HCT116 (cell line): Measurements from ENCODE around the gene ADGRD1. TPM values are rescaled to one million over a fixed set of nuclear protein-coding genes. Genes with fewer than 3 reads are reported as not detected.
"Not testable (repeated sequence)": the region's sequence is repeated elsewhere in the genome, so short reads cannot be mapped to it uniquely, and the experiment has no call there.

Experiments used
- ATAC-seq: fragments of 200-7000 bp; cut with Tn5 transposase; 2 replicates; pipeline ENCODE4 v1.9.1; 2020; ENCODE audit warnings: mild to moderate bottlenecking, moderate library complexity
- BruUV-seq: library from RNA; stranded (reverse); fragments of 400-500 nt; replicated peaks from 2 replicates; lab custom pipeline; 2021; lab: Mats Ljungman, UMichigan
- CTCF ChIA-PET: fragments of 300-600 bp; sonication (Branson Sonifier 250); formaldehyde crosslinking; loops from one replicate; lab custom pipeline; 2021; ENCODE audit warnings: antibody characterized with exemption; lab: Charles Lee
- POLR2A ChIA-PET: fragments of 300-600, 350-600 bp; sonication (Branson Sonifier 250); formaldehyde crosslinking; loops from one replicate; lab custom pipeline; 2021; ENCODE audit warnings: antibody characterized with exemption; lab: Charles Lee
- RAD21 ChIA-PET, 2 experiments: fragments of 300-600 bp; sonication (Branson Sonifier 250); formaldehyde crosslinking; loops; one replicate each; lab custom pipeline; 2023; ENCODE audit warnings: low total read pairs in 2 of 2; ENCODE audit not compliant: uncharacterized antibody in 2 of 2, unreplicated experiment in 2 of 2, low non-redundant PET in 1 of 2; lab: Charles Lee
- DNase-seq: peaks from one replicate; pipeline ENCODE4 v3.0.0-alpha.2; 2010; ENCODE audit warnings: low read depth, low spot score
- H2AFZ ChIP-seq: fragments of 200-600 bp; shearing (Covaris generic), sonication (generic); 2 replicates; pipeline ENCODE4 v1.6.1; 2017; ENCODE audit warnings: low read depth, mixed run types, mixed read lengths, antibody characterized with exemption, low read length; ENCODE audit not compliant: poor library complexity, severe bottlenecking
- H3K27ac ChIP-seq: 2 replicates; pipeline ENCODE4 v1.5.1; 2012; ENCODE audit warnings: low read depth, low read length
- H3K27me3 ChIP-seq: fragments of 200-600 bp; sonication (generic); 2 replicates; pipeline ENCODE4 v1.6.1; 2016; ENCODE audit warnings: mixed run types, low read length, mixed read lengths; ENCODE audit not compliant: insufficient read depth
- H3K36me3 ChIP-seq, 2 experiments: fragments of 200-500 bp in 1 of 2; fragments of 200-600 bp in 1 of 2; sonication (Bioruptor generic) in 1 of 2; sonication (generic) in 1 of 2; 2 replicates each; pipeline versions ENCODE4 v1.5.1 to v1.6.1; 2014 to 2016; ENCODE audit warnings: low read length in 2 of 2, inconsistent platforms in 1 of 2, mixed read lengths in 1 of 2, mixed run types in 1 of 2; ENCODE audit not compliant: insufficient read depth in 2 of 2, control insufficient read depth in 1 of 2
- H3K4me1 ChIP-seq, 2 experiments: fragments of 200-600 bp in 1 of 2; sonication (generic) in 1 of 2; 2 replicates each; pipeline versions ENCODE4 v1.5.1 to v1.6.1; 2012 to 2017; ENCODE audit warnings: low read length in 2 of 2, inconsistent platforms in 1 of 2, mild to moderate bottlenecking in 1 of 2, mixed read lengths in 1 of 2, mixed run types in 1 of 2, moderate library complexity in 1 of 2; ENCODE audit not compliant: insufficient read depth in 2 of 2, control insufficient read depth in 1 of 2
- H3K4me2 ChIP-seq: fragments of 200-600 bp; sonication (generic); 2 replicates; pipeline ENCODE4 v1.6.1; 2017; ENCODE audit warnings: mixed run types, low read length, mixed read lengths
- H3K4me3 ChIP-seq, 2 experiments: fragments of 200-600 bp in 1 of 2; sonication (generic) in 1 of 2; replicated peaks in 1 of 2; 2 replicates each; pipeline ENCODE4 v1.5.1; 2011 to 2016; ENCODE audit warnings: low read length in 2 of 2, control low read depth in 1 of 2, low read depth in 1 of 2, mild to moderate bottlenecking in 1 of 2, mixed read lengths in 1 of 2, mixed run types in 1 of 2
- H3K79me2 ChIP-seq: fragments of 200-600 bp; sonication (generic); 2 replicates; pipeline ENCODE4 v1.6.1; 2017; ENCODE audit warnings: mild to moderate bottlenecking, mixed run types, low read length, moderate library complexity, mixed read lengths; ENCODE audit not compliant: insufficient read depth
- H3K9ac ChIP-seq: fragments of 200-600 bp; sonication (generic); 2 replicates; pipeline ENCODE4 v1.6.1; 2016; ENCODE audit warnings: low read length, mixed read lengths
- H3K9me2 ChIP-seq: fragments of 200-600 bp; sonication (generic), shearing (Covaris generic); 2 replicates; pipeline ENCODE4 v1.6.1; 2017; ENCODE audit warnings: mixed run types, mild to moderate bottlenecking, moderate library complexity; ENCODE audit not compliant: insufficient read depth
- H3K9me3 ChIP-seq, 2 experiments: fragments of 200-500 bp in 1 of 2; fragments of 200-600 bp in 1 of 2; sonication (Bioruptor generic) in 1 of 2; sonication (generic) in 1 of 2; 2 replicates each; pipeline ENCODE4 v1.6.1; 2014 to 2017; ENCODE audit warnings: low read length in 2 of 2, mixed read lengths in 2 of 2, inconsistent platforms in 1 of 2, low read depth in 1 of 2, mild to moderate bottlenecking in 1 of 2, mixed run types in 1 of 2, moderate library complexity in 1 of 2; ENCODE audit not compliant: control insufficient read depth in 1 of 2, insufficient read depth in 1 of 2
- H4K20me1 ChIP-seq: fragments of 200-600 bp; sonication (generic), shearing (Covaris generic); 2 replicates; pipeline ENCODE4 v1.6.1; 2017; ENCODE audit warnings: mixed run types, mild to moderate bottlenecking, moderate library complexity; ENCODE audit not compliant: insufficient read depth
- ATF3 ChIP-seq: IDR thresholded peaks from 2 replicates; pipeline ENCODE4 v1.6.1; 2012
- CEBPB ChIP-seq: IDR thresholded peaks from 2 replicates; pipeline ENCODE4 v1.6.1; 2012; ENCODE audit warnings: low read depth
- EGR1 ChIP-seq: IDR thresholded peaks from 2 replicates; pipeline ENCODE4 v1.6.1; 2012; ENCODE audit warnings: low read depth
- ELF1 ChIP-seq: IDR thresholded peaks from 2 replicates; pipeline ENCODE4 v1.6.1; 2012; ENCODE audit warnings: low read depth, borderline replicate concordance
- EZH2 ChIP-seq: fragments of 200-600 bp; sonication (generic); IDR thresholded peaks from 2 replicates; pipeline ENCODE4 v1.6.1; 2017; ENCODE audit warnings: antibody characterized with exemption, mixed run types
- EZH2phosphoT487 ChIP-seq: fragments of 200-600 bp; IDR thresholded peaks from 2 replicates; pipeline ENCODE4 v1.6.1; 2018; ENCODE audit warnings: antibody characterized with exemption, borderline replicate concordance
- JUND ChIP-seq: IDR thresholded peaks from 2 replicates; pipeline ENCODE4 v1.6.1; 2012
- POLR2A ChIP-seq: IDR thresholded peaks from 2 replicates; pipeline ENCODE4 v1.7.0; 2011; ENCODE audit warnings: borderline replicate concordance; ENCODE audit not compliant: insufficient read depth, insufficient read length; ENCODE audit errors: extremely low read depth
- POLR2AphosphoS5 ChIP-seq: IDR thresholded peaks from 2 replicates; pipeline ENCODE4 v1.6.1; 2011; ENCODE audit warnings: mild to moderate bottlenecking, low read depth, low read length, moderate library complexity
- SP1 ChIP-seq: IDR thresholded peaks from 2 replicates; pipeline ENCODE4 v1.6.1; 2012; ENCODE audit warnings: low read depth
- SRF ChIP-seq: IDR thresholded peaks from 2 replicates; pipeline ENCODE4 v1.6.1; 2012; ENCODE audit warnings: low read depth
- TCF7L2 ChIP-seq: IDR thresholded peaks from 2 replicates; pipeline ENCODE4 v1.7.0; 2011; ENCODE audit warnings: borderline replicate concordance, inconsistent platforms; ENCODE audit not compliant: insufficient read depth, insufficient read length; ENCODE audit errors: extremely low read depth
- ZFX ChIP-seq: fragments of 450-650 bp; IDR thresholded peaks from 2 replicates; pipeline ENCODE4 v1.6.1; 2017
- intact Hi-C: fragments of 100-400 bp; cut with micrococcal nuclease; formaldehyde crosslinking; loops from 2 replicates; pipeline ENCODE4 v1.10.0; 2022
- total RNA-seq: library from RNA; stranded (reverse); gene quantifications from one replicate; pipeline ENCODE4 v1.2.1, GENCODE V29; 2021; ENCODE audit not compliant: unreplicated experiment
- TF ChIP-seq, protein P1 (sequence below), 3 experiments: fragments of 200-600 bp in 1 of 3; sonication (generic) in 1 of 3; IDR thresholded peaks in 2 of 3; conservative IDR thresholded peaks in 1 of 3; 2 replicates each; pipeline ENCODE4 v1.5.1; 2012 to 2017; ENCODE audit warnings: low read depth in 2 of 3, low read length in 2 of 3, antibody characterized with exemption in 1 of 3, borderline replicate concordance in 1 of 3, control low read depth in 1 of 3, mild to moderate bottlenecking in 1 of 3, mixed read lengths in 1 of 3, mixed run types in 1 of 3, moderate library complexity in 1 of 3; ENCODE audit not compliant: insufficient read depth in 1 of 3
- TF ChIP-seq, protein P2 (sequence below): IDR thresholded peaks from 2 replicates; pipeline ENCODE4 v1.6.1; 2012
- TF ChIP-seq, protein P3 (sequence below): IDR thresholded peaks from 2 replicates; pipeline ENCODE4 v1.6.1; 2012; ENCODE audit warnings: low read depth

The ADGRD1 gene
- total RNA-seq, 1 experiment from 2014 or later = 0.44 TPM

DNA sequence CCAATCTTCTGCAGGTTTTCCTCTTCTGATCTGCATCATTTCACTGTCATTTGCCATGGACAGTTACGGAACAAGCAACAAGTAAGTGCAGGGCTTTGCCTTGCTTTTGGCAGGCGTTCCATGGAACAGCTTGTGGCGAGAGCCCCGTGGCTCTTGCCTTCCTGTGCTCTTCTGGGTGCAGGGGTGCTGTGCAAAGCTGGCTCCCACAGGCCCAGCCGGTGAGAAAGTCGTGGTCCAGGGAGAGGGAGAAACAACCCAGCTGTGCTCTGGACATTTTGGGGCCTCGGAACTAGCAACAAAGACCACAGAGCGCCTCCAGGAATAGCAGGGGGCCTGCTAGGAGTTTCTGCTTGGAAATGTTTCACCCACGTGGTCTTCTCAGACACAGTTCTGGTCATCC is 164.7 kb downstream of the ADGRD1 start:
- Histone ChIP-seq H3K9me3 (no peaks in the 10 kb centered on the region), H3K4me3 (no peak overlapping the region), H3K4me1 (no peaks in the 10 kb centered on the region), H3K9ac (no peak overlapping the region), H3K27me3 (no peaks in the 10 kb centered on the region), H4K20me1 (no peaks in the 10 kb centered on the region), H3K4me2 (no peak overlapping the region), H3K36me3 (no peaks in the 10 kb centered on the region), H2AFZ (no peak overlapping the region), H3K9me2 (no peaks in the 10 kb centered on the region), H3K79me2 (no peaks in the 10 kb centered on the region), H3K27ac (no peak overlapping the region)
- ATAC-seq (no peak), DNase-seq (no peak)
- TF ChIP-seq POLR2AphosphoS5 = no peak
- no peak for TF ChIP-seq ELF1
- TF ChIP-seq, protein P1, sequence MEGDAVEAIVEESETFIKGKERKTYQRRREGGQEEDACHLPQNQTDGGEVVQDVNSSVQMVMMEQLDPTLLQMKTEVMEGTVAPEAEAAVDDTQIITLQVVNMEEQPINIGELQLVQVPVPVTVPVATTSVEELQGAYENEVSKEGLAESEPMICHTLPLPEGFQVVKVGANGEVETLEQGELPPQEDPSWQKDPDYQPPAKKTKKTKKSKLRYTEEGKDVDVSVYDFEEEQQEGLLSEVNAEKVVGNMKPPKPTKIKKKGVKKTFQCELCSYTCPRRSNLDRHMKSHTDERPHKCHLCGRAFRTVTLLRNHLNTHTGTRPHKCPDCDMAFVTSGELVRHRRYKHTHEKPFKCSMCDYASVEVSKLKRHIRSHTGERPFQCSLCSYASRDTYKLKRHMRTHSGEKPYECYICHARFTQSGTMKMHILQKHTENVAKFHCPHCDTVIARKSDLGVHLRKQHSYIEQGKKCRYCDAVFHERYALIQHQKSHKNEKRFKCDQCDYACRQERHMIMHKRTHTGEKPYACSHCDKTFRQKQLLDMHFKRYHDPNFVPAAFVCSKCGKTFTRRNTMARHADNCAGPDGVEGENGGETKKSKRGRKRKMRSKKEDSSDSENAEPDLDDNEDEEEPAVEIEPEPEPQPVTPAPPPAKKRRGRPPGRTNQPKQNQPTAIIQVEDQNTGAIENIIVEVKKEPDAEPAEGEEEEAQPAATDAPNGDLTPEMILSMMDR (IDR thresholded peaks at IDR 0.05 in 2 of 3, conservative IDR thresholded peaks at IDR 0.05 in 1 of 3; ENCODE audit: borderline replicate concordance in 1 of 3, insufficient read depth in 1 of 3, low read depth in 2 of 3, low read length in 2 of 3) = no peak
- TF ChIP-seq JUND = no peak
- TF ChIP-seq CEBPB = no peak
- no peak for TF ChIP-seq SRF
- TF ChIP-seq EZH2phosphoT487 = no peak
- TF ChIP-seq TCF7L2 = no peak
- TF ChIP-seq, protein P2, sequence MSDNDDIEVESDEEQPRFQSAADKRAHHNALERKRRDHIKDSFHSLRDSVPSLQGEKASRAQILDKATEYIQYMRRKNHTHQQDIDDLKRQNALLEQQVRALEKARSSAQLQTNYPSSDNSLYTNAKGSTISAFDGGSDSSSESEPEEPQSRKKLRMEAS = no peak
- no peak for TF ChIP-seq ATF3
- no peak for TF ChIP-seq EZH2
- no peak for TF ChIP-seq EGR1
- TF ChIP-seq, protein P3, sequence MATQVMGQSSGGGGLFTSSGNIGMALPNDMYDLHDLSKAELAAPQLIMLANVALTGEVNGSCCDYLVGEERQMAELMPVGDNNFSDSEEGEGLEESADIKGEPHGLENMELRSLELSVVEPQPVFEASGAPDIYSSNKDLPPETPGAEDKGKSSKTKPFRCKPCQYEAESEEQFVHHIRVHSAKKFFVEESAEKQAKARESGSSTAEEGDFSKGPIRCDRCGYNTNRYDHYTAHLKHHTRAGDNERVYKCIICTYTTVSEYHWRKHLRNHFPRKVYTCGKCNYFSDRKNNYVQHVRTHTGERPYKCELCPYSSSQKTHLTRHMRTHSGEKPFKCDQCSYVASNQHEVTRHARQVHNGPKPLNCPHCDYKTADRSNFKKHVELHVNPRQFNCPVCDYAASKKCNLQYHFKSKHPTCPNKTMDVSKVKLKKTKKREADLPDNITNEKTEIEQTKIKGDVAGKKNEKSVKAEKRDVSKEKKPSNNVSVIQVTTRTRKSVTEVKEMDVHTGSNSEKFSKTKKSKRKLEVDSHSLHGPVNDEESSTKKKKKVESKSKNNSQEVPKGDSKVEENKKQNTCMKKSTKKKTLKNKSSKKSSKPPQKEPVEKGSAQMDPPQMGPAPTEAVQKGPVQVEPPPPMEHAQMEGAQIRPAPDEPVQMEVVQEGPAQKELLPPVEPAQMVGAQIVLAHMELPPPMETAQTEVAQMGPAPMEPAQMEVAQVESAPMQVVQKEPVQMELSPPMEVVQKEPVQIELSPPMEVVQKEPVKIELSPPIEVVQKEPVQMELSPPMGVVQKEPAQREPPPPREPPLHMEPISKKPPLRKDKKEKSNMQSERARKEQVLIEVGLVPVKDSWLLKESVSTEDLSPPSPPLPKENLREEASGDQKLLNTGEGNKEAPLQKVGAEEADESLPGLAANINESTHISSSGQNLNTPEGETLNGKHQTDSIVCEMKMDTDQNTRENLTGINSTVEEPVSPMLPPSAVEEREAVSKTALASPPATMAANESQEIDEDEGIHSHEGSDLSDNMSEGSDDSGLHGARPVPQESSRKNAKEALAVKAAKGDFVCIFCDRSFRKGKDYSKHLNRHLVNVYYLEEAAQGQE = no peak
- no peak for TF ChIP-seq POLR2A
- TF ChIP-seq ZFX = no peak
- TF ChIP-seq SP1 = no peak
- CTCF ChIA-PET = no interaction called here
- intact Hi-C loops = no loop called here
- RAD21 ChIA-PET = no interaction called here
- no TSS peak for BruUV-seq
- POLR2A ChIA-PET = no interaction called here

- H3K27me3 ChIP-seq, ATAC-seq, H3K4me3 ChIP-seq, H2AFZ ChIP-seq, H3K9ac ChIP-seq, H3K27ac ChIP-seq, H3K9me2 ChIP-seq, H3K4me2 ChIP-seq, H3K4me1 ChIP-seq, H3K79me2 ChIP-seq, H3K9me3 ChIP-seq, BruUV-seq, RAD21 ChIA-PET, H4K20me1 ChIP-seq, intact Hi-C loops, DNase-seq, H3K36me3 ChIP-seq, POLR2A ChIA-PET: not testable (repeated sequence)
- CTCF ChIA-PET = interaction anchor here (0.6 kb wide), 1 partner anchor 318 kb away, joined by 4 read pairs; no protein-coding TSS in a partner anchor
Measured at GRCh38 chr12:131119345-131119744, 165.6 kb downstream of the ADGRD1 start.
